Rectal smooth muscle tissue (tissue), 1 donor: ENCODE results near the gene SMAD7.

Source experiments
- H3K27ac ChIP-seq: one replicate; pipeline ENCODE4 v1.7.0; 2013; ENCODE audit warnings: low read depth, low read length, inconsistent platforms
- H3K27me3 ChIP-seq: one replicate; pipeline ENCODE4 v1.7.0; 2013; ENCODE audit warnings: low read length; ENCODE audit not compliant: control insufficient read depth, insufficient read depth
- H3K36me3 ChIP-seq: one replicate; pipeline ENCODE4 v1.7.0; 2013; ENCODE audit warnings: low read length; ENCODE audit not compliant: control insufficient read depth, insufficient read depth
- H3K4me1 ChIP-seq: one replicate; pipeline ENCODE4 v1.7.0; 2013; ENCODE audit warnings: low read length; ENCODE audit not compliant: control insufficient read depth, insufficient read depth
- H3K4me3 ChIP-seq: one replicate; pipeline ENCODE4 v1.7.0; 2013; ENCODE audit warnings: low read length
- H3K9ac ChIP-seq: one replicate; pipeline ENCODE4 v1.7.0; 2013; ENCODE audit warnings: low read length

Gene SMAD7

DNA sequence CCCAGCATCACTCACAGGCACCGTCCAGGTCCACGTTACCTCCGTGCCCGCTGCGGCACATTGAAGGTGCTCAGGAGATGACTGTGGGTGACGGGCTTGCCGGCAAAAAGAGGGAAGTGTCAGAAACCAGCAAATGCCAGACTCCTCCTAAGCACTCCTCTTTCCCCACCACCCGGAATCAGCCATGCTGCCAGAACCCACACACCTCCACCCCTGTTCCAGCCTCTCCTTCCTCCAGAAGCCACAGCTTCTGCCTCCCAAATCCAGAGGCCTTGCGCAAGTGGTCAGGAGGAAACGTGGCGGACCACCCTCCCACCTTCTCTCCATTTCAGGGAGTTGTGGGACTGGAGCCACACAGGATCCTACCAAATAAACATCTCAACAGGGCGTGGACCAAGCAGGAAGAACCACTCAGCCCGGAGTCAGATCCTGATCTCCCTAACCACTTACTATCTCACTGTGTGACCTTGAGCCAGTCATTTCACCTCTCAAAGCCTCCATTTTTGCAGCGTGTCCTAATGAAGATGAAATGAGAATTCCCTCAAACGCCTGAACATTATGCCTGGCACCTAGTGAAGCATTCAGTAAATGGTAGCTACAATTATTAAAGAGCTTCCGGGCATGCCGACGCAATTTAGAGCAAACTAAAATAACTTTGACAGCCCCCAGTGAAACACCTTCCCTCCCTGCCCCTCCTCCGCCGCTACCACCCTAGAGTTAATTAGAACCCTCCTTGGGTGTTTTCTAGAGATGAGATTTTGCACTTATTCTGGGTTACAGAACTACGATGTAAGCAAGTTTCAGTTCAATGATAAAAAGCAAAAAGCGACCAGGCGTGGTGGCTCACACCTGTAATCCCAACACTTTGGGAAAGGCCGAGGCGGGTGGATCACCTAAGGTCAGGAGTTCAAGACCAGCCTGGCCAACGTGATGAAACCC lies 32.9 kb downstream of the SMAD7 start:
- H3K9ac ChIP-seq = no peak overlapping the region
- H3K27me3 ChIP-seq = no peaks in the 10 kb centered on the region
- no peak overlapping the region for H3K27ac ChIP-seq
- H3K4me1 ChIP-seq = peaks cover 7% of the 10 kb centered on the region
- H3K4me3 ChIP-seq = no peak overlapping the region
- peaks cover 2% of the 10 kb centered on the region for H3K36me3 ChIP-seq

DNA sequence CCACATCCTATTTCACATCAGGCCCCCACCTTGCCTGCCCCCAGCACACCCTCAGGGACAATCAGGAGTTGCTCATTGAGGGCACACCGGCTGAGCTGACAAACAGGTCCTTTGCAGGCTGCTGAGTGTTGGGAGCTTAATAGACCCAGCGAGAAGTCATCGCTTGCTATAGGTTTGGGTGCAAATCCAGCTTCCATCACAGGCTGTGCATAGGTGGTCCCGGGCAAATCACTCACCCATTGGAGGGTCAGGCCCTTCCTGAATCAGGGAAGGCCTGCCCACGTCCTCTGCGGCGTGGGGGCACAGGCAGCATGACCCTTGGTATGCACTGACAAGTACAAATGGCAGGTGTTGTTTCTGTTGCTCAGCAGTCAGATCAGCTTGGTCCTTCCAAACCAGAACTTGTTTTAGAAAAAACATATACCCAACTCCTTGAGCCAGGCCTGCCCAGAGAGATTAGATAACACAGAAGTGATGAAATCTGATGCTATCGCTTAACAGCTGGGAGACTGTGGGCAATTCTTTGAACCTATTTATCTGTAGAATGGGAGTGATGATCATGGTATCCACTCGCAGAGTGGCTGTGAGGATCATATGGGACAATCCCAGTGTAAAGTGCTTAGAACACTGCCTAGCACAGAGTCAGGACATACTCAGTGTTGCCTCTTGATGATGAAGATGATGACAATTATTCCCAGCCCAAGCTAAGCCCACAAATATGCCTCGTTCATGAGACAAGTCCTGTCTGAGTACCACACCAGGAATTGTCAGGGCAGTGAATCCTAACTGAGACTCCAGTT lies 34.9 kb downstream of the SMAD7 start:
- no peak overlapping the region for H3K27ac ChIP-seq
- H3K27me3 ChIP-seq = no peaks in the 10 kb centered on the region
- H3K9ac ChIP-seq = no peak overlapping the region
- no peak overlapping the region for H3K4me3 ChIP-seq
- H3K36me3 ChIP-seq = peaks cover 2% of the 10 kb centered on the region
- H3K4me1 ChIP-seq = no peaks in the 10 kb centered on the region

DNA sequence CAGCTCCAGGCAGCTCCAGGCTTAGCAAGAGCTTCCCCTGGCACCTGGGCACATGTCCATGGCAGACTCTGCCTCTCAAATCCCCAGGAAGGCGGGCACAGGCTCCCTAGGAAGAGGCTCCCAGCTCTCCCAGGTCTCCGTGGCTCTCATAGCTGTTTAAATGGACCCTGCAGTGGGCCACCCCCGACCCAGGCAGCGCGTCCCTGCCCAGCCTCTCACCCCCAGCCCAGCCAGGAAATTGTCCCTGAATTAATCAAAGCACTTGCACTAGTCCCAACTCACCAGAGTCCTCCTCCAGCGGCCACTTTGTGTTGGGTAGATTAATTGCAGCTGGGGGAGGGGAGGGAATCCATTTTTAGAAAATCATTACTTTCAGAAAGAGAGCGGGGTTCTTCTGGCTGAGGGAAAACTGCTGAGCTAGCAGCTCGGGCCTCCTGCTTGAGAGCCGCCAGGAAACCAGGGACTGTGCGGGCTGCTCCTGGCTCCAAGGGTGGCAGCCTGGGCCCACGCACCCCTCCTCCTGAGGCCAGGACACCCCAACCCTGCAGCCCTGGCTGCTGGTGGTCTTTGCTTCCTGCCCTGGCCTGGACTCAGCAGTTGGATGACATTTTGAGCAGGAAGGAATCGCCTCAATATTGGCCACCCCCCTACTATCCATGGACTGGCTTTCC lies 36.0 kb downstream of the SMAD7 start:
- no peak overlapping the region for H3K4me3 ChIP-seq
- H3K27ac ChIP-seq = no peak overlapping the region
- no peaks in the 10 kb centered on the region for H3K4me1 ChIP-seq
- H3K9ac ChIP-seq = no peak overlapping the region
- no peaks in the 10 kb centered on the region for H3K27me3 ChIP-seq
- H3K36me3 ChIP-seq = peaks cover 2% of the 10 kb centered on the region

DNA sequence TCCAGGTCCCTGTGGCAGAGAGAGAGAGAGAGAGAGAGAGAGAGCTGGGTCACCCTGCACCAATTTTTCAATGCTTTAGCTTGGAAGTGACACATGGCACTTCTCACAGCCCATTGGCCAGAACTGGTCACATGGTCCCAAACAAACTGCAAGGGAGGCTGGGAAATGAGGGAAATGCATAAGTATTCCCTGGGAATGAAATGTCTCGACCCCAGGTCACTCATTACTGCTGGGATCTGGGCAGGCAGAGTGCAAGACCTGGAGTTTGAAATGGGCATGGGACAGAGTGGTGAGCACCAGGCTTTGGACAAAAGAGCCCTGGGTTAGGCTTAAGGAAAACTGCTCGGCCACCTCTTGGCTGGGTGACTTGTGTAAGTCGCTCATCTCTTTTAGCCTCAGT lies 37.0 kb downstream of the SMAD7 start:
- H3K9ac ChIP-seq = no peak overlapping the region
- H3K27ac ChIP-seq = no peak overlapping the region
- no peaks in the 10 kb centered on the region for H3K27me3 ChIP-seq
- H3K4me1 ChIP-seq = no peaks in the 10 kb centered on the region
- H3K36me3 ChIP-seq = no peaks in the 10 kb centered on the region
- no peak overlapping the region for H3K4me3 ChIP-seq

DNA sequence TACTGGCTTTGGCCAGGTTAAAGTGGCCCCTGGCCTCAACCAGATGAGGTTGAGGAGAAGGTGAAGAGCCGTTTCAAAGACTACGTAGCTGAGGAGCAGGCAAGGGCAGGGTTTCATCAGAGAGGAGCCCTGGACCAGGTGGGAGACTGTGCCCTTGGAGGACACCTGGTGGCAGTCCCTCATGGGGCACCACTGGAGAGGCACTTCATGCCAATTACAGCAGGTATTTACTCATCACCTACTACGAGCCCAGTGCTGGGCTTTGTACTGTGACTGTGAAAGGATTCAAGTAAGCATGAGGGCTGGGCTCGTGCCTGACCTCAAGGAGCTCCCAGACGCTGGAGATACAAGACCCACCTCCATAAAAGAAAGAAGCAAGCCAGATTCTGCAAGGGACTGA lies 37.6 kb downstream of the SMAD7 start:
- no peak overlapping the region for H3K9ac ChIP-seq
- H3K4me3 ChIP-seq = no peak overlapping the region
- no peak overlapping the region for H3K27ac ChIP-seq
- no peaks in the 10 kb centered on the region for H3K4me1 ChIP-seq
- no peaks in the 10 kb centered on the region for H3K36me3 ChIP-seq
- no peaks in the 10 kb centered on the region for H3K27me3 ChIP-seq

DNA sequence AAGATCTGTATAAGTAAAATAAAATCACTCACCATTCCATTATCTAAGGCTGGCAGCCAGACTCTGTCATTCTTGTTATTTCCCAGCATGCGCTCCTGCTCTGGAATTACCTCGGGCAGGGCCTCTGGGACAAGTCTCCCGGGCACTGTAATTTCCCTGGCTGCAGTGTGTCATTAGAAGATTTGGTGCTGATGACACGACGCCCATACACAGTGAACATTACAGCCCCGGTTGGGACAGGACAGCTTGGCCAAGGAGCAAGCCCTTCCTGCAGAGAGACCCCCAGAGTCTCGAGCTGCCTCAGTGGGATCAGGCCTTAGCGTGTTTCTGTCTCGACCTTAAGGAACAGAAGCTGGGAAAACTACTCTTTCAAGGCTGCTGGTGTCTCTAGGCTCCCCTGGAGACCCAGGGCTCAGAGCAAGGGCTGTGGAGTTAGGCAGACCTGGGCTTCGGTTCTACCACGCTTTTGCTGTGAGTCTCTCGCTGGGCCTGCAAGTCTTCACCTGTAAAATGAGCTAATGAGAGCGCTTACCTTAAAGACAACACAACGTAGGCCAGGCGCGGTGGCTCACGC lies 39.7 kb downstream of the SMAD7 start:
- no peaks in the 10 kb centered on the region for H3K36me3 ChIP-seq
- no peak overlapping the region for H3K27ac ChIP-seq
- no peaks in the 10 kb centered on the region for H3K4me1 ChIP-seq
- no peak overlapping the region for H3K9ac ChIP-seq
- no peaks in the 10 kb centered on the region for H3K27me3 ChIP-seq
- H3K4me3 ChIP-seq = no peak overlapping the region

DNA sequence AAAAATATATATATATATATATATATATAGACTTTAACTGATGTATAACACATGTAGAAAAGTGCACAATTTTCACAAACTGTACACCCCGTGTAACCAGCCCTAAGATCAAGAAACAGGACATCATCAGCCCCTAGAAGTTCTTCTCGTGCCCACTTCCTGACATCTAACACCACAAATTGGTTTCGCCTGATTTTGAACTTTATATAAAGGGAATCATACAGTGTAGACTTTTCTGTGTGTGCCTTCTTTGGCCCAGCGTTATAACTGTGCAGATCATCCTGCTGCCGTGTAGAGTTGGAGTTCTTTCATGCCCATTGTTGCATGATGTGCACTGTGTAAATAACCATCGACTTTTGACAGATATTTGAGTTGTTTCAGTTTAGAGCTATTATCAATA lies 41.0 kb downstream of the SMAD7 start:
- no peaks in the 10 kb centered on the region for H3K4me1 ChIP-seq

DNA sequence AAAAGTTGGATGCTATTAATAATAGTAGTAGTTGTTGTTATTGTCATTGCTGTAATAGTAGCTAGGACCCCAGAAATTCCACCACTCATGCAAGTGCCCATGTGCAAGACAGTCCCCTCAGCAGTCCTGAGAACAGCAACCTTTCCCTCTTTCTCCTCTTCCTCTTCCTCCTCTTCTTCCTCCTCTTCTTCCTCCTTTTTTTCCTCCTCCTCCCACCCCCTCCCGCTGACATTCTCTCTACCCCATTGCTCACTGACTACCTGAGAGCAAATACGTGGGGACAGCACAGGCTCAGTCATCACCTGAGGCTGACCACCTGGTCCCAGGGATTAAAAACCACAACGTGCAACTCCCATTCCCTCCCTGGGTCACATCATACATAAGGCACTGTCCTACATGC lies 41.8 kb downstream of the SMAD7 start:
- no peaks in the 10 kb centered on the region for H3K4me1 ChIP-seq
- no peak overlapping the region for H3K4me3 ChIP-seq
- no peak overlapping the region for H3K27ac ChIP-seq
- H3K27me3 ChIP-seq = no peaks in the 10 kb centered on the region
- no peaks in the 10 kb centered on the region for H3K36me3 ChIP-seq
- no peak overlapping the region for H3K9ac ChIP-seq

More for the DNA sequence above, 41.0 kb downstream of the SMAD7 start:
- Histone ChIP-seq H3K27ac (no peak overlapping the region), H3K4me3 (no peak overlapping the region), H3K27me3 (no peaks in the 10 kb centered on the region), H3K36me3 (no peaks in the 10 kb centered on the region), H3K9ac (no peak overlapping the region)

DNA sequence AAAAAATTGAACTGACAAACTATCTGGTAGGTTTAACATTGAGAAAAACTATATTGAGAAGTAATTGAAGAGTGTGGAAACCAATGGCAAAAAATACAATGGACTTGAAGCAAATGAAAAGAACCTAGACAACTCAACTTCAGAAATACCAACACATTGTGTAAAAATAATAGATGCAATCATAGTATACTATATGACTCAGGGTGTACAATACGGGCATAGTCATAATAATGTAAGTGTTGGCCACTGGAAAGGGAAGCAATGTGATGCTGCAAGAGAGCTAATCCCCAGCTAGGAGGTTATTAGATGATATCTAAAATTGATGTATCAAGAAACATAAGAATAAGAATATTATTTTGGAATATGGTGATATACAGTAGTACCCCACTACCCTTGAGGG lies 45.3 kb downstream of the SMAD7 start:
- H3K4me1 ChIP-seq = peaks cover 13% of the 10 kb centered on the region
- H3K4me3 ChIP-seq = no peak overlapping the region
- H3K36me3 ChIP-seq = no peaks in the 10 kb centered on the region
- no peak overlapping the region for H3K27ac ChIP-seq
- no peak overlapping the region for H3K9ac ChIP-seq
- H3K27me3 ChIP-seq = no peaks in the 10 kb centered on the region

DNA sequence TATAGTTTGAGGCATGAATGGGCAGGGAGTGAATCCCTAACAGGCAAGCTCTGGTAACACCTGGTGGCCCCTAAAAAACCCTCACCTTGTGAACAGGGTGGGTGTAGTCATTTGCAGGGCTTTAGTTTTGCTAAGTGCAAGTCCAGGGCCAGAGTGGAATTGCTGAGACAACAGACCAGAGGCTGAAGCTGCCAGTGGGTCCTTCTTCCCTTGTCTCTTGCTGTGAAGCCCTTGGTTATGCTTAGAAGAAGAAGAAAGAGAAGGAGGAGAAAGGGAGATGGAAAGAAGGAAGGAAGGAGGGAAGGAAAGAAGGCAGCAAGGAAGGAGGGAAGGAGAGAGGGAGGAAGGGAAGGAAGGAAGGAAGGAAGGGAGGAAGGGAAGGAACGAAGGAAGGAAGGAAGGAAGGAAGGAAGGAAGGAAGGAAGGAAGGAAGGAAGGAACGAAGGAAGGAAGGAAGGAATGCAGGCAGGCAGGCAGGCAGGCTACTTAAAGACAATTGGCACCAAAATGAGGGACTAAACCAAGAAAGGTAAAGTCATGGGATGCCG lies 45.8 kb downstream of the SMAD7 start:
- H3K4me1 ChIP-seq = peaks cover 13% of the 10 kb centered on the region
- no peak overlapping the region for H3K27ac ChIP-seq
- no peaks in the 10 kb centered on the region for H3K27me3 ChIP-seq
- H3K9ac ChIP-seq = no peak overlapping the region
- no peaks in the 10 kb centered on the region for H3K36me3 ChIP-seq
- H3K4me3 ChIP-seq = no peak overlapping the region

DNA sequence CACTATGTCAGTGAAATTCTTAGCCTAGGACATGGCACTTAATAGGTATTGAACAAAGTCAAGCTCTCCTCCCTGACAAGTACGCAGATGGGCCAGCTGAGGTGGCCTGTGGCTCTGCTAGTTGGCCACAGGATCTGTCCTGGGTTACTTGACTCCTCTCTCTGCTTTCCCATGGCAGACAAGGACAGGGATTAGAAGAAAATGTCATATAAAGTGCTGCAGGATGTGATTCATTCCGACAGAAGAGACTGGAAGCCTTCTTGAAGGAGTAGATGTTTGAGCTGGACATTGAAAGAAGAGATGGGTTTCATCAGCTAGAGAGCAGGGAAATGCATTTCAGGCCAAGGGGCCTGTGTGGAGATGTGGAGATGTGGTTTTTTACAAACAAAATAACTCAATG lies 46.7 kb downstream of the SMAD7 start:
- no peak overlapping the region for H3K27ac ChIP-seq
- H3K4me1 ChIP-seq = peaks cover 13% of the 10 kb centered on the region
- no peaks in the 10 kb centered on the region for H3K36me3 ChIP-seq
- no peaks in the 10 kb centered on the region for H3K27me3 ChIP-seq
- no peak overlapping the region for H3K4me3 ChIP-seq
- no peak overlapping the region for H3K9ac ChIP-seq
